HG03469 (cell line): Measurements from ENCODE around the gene RASGRP2.

Experiments
- ATAC-seq: cut with Tn5 transposase; IDR thresholded peaks from one replicate; pipeline ENCODE4 v1.9.1; 2021; ENCODE audit warnings: mild to moderate bottlenecking, moderate library complexity, moderate number of reproducible peaks; ENCODE audit not compliant: unreplicated experiment

Gene RASGRP2

DNA sequence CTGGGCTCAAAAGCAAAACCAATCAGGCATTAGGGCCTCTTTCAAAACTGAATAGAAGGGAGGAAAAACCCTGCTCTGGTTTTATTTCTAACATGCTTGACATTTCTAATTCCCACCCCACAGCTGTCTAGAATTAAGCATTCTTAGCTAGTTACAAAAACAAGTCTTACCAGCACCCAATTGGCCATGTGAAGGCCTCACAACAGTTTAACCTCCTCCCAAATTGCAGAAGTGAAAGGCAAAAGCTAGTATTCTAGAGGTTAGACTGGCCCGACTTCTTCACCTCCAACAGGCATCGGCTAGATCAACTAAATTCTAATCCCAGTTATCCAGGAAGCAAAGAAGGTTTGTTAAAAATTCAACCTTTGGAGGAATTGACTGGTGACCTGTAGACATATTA is 27.9 kb upstream of the RASGRP2 start:
- no peak for ATAC-seq

DNA sequence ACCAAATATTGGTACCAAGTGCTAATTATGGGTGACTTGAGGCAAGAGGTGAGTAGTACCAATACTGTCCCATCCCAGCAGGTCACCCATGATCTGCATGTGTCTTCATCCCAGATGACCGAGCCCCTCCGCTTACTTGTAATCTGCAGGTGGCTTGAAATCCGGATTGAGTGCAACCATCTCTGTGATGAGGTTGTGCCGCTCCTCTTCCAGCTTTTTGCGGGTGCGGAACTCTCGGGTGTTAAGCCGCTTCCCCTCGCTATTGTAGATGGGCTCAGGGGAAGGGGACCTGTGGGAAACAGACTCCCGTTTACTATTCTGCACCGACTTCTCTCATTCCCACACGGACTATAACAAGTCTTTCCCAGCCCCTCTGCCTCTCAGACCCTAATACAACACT is 26.2 kb upstream of the RASGRP2 start:
- no peak for ATAC-seq

DNA sequence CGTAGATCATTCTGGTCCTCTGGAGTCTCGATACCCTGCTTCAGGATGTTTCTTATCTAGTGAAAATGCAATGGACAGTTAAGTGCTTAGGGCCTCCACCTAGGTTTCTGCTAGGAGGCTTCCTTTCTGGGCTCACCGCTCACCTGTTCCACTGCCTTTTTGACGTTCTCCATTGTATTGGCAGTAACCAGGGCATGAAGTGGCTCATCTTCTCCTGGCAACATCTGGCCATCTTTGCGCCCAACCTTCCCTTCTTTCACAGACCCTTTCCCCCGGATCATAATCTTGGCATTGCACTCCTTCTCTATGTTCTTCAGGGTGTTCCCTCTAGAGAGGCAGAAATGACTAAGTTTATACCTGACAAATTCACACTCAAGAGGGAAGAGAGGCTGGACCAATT is 25.3 kb upstream of the RASGRP2 start:
- no peak for ATAC-seq

GRCh38 chr11:64768300-64768694 is 24.4 kb upstream of the RASGRP2 start:
- no peak for ATAC-seq

DNA sequence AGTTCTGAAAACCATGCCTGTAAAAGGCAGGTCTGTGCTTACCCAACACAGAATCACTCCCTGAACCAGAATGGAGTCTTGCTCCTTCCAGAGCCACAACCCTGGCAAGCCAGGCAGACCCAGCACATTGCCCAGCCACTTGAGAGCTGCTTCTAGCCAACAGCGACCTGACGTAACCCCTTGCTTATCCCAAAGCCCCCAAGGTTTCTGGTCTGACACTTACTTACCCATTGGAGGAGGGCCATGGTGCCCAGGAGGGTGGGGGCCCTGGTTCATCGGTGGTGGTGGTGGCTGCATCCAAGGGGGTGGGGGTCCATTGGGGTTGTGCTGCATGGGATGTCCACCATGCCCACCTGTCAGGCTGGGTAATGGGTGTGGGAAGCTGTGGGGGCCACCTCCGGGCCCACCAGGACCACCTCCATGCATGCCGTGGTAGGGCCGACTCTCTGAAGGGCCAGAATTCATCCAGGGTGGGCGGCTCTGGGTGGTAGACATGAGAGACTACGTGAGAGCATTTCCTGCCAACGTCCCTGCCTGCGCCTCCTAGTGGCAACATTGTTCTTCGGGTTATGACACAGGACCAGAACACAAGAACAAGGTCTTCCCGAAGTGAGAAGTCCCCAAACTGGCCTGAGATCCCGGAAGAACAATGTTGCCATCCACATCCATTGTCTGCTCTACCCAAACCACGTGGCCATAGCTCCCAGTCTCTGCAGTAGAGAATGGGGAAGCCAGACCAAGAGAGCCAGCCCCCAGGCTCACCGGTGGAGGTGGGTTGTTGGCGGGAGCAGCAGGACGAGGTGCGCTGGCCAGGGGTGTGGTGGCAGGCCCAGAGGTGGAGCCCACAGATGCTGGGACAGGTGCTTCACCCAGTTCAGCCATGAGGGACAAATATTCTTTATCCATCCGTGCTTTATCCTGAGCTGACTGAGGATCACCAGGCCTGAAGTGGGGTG is 23.7 kb upstream of the RASGRP2 start:
- ATAC-seq: no peak

- ATAC-seq: no peak
These were observed 22.9 kb upstream of the RASGRP2 start for GRCh38 chr11:64766881-64767280.

GRCh38 chr11:64765851-64766665 is 22.1 kb upstream of the RASGRP2 start:
- ATAC-seq: no peak

GRCh38 chr11:64765291-64765850 is 21.4 kb upstream of the RASGRP2 start:
- no peak for ATAC-seq

DNA sequence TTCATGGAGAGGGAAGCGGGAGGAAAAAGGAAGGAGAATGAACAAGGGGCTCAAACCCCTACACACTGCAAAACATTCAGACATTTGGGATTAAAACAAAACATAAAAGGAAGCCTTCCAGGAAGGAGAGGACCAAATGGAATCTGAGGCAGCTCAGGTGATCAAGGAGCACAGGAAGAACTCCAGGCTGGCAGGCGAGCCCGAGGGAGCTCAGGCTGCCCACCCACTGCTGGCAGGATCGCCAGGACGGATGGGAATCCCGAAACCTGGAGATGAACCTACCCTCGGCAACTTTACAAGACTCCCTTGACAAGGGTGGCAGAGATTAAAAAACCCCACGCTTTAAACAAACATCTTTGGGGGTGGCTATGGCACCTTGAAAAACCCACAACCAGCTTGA is 20.8 kb upstream of the RASGRP2 start:
- ATAC-seq: no peak

- ATAC-seq: no peak
These were observed 20.2 kb upstream of the RASGRP2 start for GRCh38 chr11:64764040-64764611.

GRCh38 chr11:64763526-64764039 is 19.6 kb upstream of the RASGRP2 start:
- ATAC-seq: no peak

DNA sequence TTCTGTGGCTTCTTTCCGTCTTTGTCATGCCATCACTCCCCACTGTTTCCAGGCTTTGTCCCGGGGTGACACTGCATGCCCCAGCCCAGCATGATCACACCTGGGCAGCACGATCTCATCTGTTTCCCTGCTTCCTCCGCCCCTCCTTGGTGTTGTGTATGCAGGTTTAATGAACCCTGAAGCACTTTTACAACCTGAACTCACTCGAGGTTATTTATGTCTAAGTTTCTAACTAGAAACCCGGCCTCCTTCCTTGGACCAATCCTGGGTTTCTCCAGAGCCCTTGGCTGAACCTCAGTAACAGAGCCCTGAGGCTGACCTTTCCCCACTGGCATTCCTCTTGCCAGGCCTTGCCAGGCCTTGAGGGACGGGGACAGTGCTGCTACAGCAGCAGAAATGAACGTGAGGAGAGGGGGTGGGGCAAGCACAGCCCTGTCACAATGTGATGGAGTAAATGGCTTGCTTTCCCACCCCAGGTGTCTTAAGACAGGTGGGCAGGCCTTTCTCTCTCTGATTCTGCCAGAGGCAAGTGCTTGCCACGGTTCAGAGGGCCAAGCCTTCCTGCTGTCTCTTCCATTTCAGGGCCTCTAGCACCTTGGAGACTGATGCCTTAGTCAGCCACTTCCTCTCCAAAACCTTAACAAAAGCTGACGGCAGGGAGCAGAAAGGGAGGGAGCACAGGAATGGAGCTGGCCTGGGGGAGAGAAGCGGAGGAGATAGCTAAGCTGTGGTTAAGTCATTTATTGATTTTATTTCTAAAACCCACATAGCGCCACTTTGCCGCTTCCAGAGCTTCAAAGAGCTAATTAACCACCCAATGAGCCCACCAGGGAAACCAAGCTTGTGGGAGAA is 19.0 kb upstream of the RASGRP2 start:
- no peak for ATAC-seq

DNA sequence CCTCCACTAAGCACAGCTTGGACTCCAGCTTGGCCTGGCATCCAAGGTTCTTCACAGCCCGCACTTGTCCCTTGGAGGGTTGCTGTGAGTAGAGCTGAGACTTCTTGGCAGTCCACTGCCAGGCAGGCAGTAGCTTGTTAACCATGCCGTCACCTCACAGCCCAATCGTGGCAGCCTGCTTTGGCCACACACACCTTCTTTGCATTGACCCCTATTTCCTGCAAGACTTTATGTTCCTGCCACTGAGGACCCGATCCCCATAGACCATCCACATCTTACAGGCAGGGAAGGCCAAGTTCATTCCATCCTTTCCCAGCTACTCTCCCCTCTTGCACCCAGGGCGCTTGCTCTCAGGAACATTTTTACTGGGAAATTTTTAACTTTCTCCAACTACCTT is 18.3 kb upstream of the RASGRP2 start:
- ATAC-seq: no peak

GRCh38 chr11:64760759-64761420 is 16.9 kb upstream of the RASGRP2 start:
- no peak for ATAC-seq

- no peak for ATAC-seq
These were observed 16.1 kb upstream of the RASGRP2 start, which contains the start of gene PYGM for GRCh38 chr11:64759722-64760719. Gene PYGM, minus strand, starts transcription at chr11:64759974. Its CDS starts 76 bp downstream, at chr11:64759898.

- ATAC-seq: no peak
These were observed 15.3 kb upstream of the RASGRP2 start for GRCh38 chr11:64759131-64759721.

DNA sequence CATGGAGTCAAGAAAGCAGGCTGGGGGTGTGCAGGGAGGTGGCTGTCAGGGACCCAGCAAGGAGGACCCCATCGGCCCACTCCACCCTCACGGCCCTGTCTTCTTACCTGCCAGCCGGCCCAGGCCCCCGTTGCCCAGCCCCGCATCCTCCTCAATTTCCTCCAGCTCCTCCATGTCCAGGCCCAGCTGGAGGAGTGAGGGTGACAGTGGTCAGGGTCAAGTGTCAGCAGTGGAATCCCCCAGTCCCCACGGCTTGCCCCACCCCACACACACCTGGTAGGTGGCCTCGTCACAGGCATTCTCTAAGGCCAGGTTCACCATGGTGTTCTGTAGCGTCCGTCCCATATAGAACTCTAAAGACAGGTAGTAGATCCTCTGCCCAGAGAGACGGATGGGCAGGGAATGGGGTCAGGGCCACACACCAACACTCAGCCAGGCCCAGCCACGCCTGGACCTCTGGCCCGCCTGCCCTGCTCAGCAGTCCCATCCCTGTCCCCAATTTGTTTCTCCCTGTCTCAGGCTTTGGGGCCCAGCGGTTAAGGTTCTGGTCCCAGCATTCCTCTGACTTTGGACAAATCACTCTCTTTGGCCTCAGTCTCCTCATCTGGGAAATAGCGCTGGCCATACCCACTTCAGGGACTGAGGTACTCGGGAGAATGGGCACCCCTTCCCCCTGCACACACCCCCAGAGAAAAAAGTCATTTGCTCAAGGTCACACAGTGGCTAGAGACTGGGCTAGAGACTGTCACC is 14.6 kb upstream of the RASGRP2 start:
- ATAC-seq: no peak
